ENCODE results near the gene SLC35B4. TPM values are rescaled to one million over a fixed set of nuclear protein-coding genes. Genes with fewer than 3 reads are reported as not detected.

SLC35B4 gene
- total and polyA plus RNA-seq, 4 donors, result 2.1 to 17.9 (median 9.9) TPM

DNA sequence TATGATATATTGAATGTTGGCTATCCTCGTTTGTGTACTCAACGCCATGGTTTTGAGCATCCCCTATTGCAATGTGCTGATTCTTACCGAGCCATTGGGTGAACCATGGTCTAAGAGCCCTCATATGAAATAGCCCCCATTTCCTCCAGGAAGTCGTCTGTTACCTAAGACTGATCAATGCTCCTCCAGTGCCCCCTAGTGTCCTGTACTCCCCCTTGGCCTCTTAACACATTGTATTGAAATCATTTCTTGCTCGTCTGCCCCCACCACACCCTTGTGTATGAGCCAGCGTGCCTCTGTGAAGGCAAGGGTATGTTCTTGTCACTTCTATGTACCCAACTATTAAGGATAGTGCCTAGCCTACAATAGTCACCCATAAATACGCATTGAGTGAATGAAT, 11.2 kb upstream of the SLC35B4 start:
- intact Hi-C loops (cut with DNase I), result no loop called here
- no peaks in the 10 kb centered on the region for H3K36me3 ChIP-seq (ENCODE audit: control insufficient read depth in 1 of 2, insufficient read depth in 2 of 2, low read length in 1 of 2)
- H3K4me1 ChIP-seq (ENCODE audit: control insufficient read depth in 1 of 2, insufficient read depth in 2 of 2, low read length in 2 of 2), result no peaks in the 10 kb centered on the region
- no peak overlapping the region for H3K27ac ChIP-seq (ENCODE audit: low read depth in 1 of 2, low read length in 2 of 2)
- ATAC-seq (ENCODE audit: low FRiP score) (peak; percentile 44), DNase-seq (no peak)
- H3K4me3 ChIP-seq (ENCODE audit: low read length in 2 of 2), result no peak overlapping the region
- WGBS, 2 donors, result 24 to 27% methylated on average over 7 of the region's 7 CpGs
- H3K9me3 ChIP-seq (ENCODE audit: control insufficient read depth, low read length), result peaks cover 1% of the 10 kb centered on the region
- H3K27me3 ChIP-seq (ENCODE audit: control insufficient read depth in 1 of 2, insufficient read depth in 2 of 2, low read length in 1 of 2), result peaks cover 0 to 3% of the 10 kb centered on the region in 2 donors

DNA sequence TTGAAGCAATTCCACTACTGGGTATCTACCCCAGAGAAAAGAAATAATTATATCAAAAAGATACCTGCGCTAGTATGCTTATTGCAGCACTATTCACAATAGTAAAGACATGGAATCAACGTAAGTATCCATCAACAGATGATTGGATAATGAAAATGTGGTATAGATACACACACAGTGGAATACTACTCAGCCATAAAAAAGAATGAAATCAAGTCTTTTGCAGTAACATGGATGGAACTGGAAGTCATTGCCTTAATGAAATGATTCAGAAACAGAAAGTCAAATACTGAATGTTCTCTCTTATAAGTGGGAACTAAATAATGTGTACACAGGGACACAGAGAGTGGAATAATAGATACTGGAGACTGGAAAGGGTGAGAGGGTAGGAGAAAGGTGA, 7.4 kb upstream of the SLC35B4 start:
- Histone ChIP-seq H3K27ac (ENCODE audit: low read depth in 1 of 2, low read length in 2 of 2) (no peak overlapping the region), H3K36me3 (ENCODE audit: control insufficient read depth in 1 of 2, insufficient read depth in 2 of 2, low read length in 1 of 2) (no peaks in the 10 kb centered on the region), H3K27me3 (ENCODE audit: control insufficient read depth in 1 of 2, insufficient read depth in 2 of 2, low read length in 1 of 2) (peaks cover 0 to 3% of the 10 kb centered on the region in 2 donors), H3K4me3 (ENCODE audit: low read length in 2 of 2) (no peak overlapping the region), H3K4me1 (ENCODE audit: control insufficient read depth in 1 of 2, insufficient read depth in 2 of 2, low read length in 2 of 2) (no peaks in the 10 kb centered on the region), H3K9me3 (ENCODE audit: control insufficient read depth, low read length) (peaks cover 1% of the 10 kb centered on the region)
- DNase-seq (no peak), ATAC-seq (ENCODE audit: low FRiP score) (no peak)
- intact Hi-C loops (cut with DNase I), result no loop called here
- WGBS, 2 donors, result 87 to 88% methylated on average over 2 of the region's 2 CpGs

DNA sequence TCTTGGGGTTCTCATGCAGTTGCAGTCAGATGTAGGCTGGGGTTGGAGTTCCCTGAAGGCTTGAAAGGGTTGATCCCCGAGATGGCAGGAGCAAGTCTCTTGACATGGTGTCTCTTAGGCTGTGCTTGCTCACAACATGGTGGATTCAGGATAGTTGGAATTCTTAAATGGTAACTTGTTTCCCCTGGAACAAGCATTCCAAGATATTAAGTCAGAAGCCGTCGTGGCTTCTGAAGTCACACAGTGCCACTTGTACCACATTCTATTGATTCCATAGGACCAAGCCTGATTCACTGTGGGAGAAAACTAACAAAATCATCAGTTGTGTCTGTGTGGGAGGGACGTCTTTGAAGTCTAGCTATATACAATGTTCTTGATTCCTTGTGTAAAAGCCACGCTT, 3.5 kb upstream of the SLC35B4 start:
- peaks cover 0 to 3% of the 10 kb centered on the region in 2 donors for H3K27me3 ChIP-seq (ENCODE audit: control insufficient read depth in 1 of 2, insufficient read depth in 2 of 2, low read length in 1 of 2)
- no peak for ATAC-seq (ENCODE audit: low FRiP score)
- intact Hi-C loops (cut with DNase I), result no loop called here
- H3K4me1 ChIP-seq (ENCODE audit: control insufficient read depth in 1 of 2, insufficient read depth in 2 of 2, low read length in 2 of 2), result no peaks in the 10 kb centered on the region
- WGBS, 2 donors, result 66 to 69% methylated on average over 5 of the region's 5 CpGs
- H3K27ac ChIP-seq (ENCODE audit: low read depth in 1 of 2, low read length in 2 of 2), result no peak overlapping the region
- no peaks in the 10 kb centered on the region for H3K36me3 ChIP-seq (ENCODE audit: control insufficient read depth in 1 of 2, insufficient read depth in 2 of 2, low read length in 1 of 2)
- H3K9me3 ChIP-seq (ENCODE audit: control insufficient read depth, low read length), result no peaks in the 10 kb centered on the region
- DNase-seq, result no peak
- H3K4me3 ChIP-seq (ENCODE audit: low read length in 2 of 2), result no peak overlapping the region

DNA sequence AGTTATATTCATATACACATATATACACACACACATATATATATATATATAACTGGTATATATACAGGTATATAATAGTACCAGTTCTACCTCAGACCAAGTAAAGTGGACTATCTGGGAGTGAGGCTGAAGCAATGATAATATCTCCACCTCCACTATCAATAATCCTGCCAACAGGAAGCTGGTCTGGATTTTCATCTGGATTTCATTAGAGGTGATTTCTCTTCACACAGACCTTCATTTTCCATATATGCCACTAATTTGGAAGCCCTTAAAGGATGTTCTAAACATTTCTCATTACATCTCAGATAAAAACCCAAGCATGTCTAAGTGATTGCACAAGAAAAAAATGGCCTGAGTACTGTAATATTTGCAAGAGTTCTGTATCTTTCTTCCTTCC, 1.7 kb upstream of the SLC35B4 start:
- Histone ChIP-seq H3K27me3 (ENCODE audit: control insufficient read depth in 1 of 2, insufficient read depth in 2 of 2, low read length in 1 of 2) (no peaks in the 10 kb centered on the region), H3K9me3 (ENCODE audit: control insufficient read depth, low read length) (no peaks in the 10 kb centered on the region), H3K36me3 (ENCODE audit: control insufficient read depth in 1 of 2, insufficient read depth in 2 of 2, low read length in 1 of 2) (no peaks in the 10 kb centered on the region), H3K27ac (ENCODE audit: low read depth in 1 of 2, low read length in 2 of 2) (no peak overlapping the region), H3K4me1 (ENCODE audit: control insufficient read depth in 1 of 2, insufficient read depth in 2 of 2, low read length in 2 of 2) (no peaks in the 10 kb centered on the region), H3K4me3 (ENCODE audit: low read length in 2 of 2) (no peak overlapping the region)
- no peak for DNase-seq
- ATAC-seq (ENCODE audit: low FRiP score), result no peak
- intact Hi-C loops (cut with DNase I), result loop anchor here in 1 of 2 donors (5.0 kb wide), 1 partner anchor 191 kb away; the partner anchor contains the start of gene LRGUK

DNA sequence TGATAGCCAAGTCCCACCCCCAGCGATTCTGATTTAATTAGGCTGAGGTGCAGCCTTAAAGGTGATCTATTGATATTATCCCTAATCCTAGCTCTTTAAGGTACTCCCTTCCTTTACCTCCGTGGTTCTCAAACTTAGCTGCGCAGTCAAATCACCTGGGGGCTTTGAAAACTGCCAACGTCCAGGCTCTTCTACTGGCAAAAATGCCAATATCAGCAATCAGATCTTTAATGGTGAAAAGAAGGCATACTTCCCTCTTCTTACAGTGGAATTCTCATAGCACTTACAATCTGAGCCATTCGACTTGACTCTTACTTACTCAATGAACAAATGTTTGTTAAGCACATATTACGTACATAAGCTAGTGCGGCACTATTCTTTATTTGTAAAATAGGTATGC, 704 bp upstream of the SLC35B4 start:
- Histone ChIP-seq H3K36me3 (ENCODE audit: control insufficient read depth in 1 of 2, insufficient read depth in 2 of 2, low read length in 1 of 2) (no peaks in the 10 kb centered on the region), H3K9me3 (ENCODE audit: control insufficient read depth, low read length) (no peaks in the 10 kb centered on the region), H3K27me3 (ENCODE audit: control insufficient read depth in 1 of 2, insufficient read depth in 2 of 2, low read length in 1 of 2) (no peaks in the 10 kb centered on the region), H3K4me3 (ENCODE audit: low read length in 2 of 2) (no peak overlapping the region), H3K4me1 (ENCODE audit: control insufficient read depth in 1 of 2, insufficient read depth in 2 of 2, low read length in 2 of 2) (no peaks in the 10 kb centered on the region), H3K27ac (ENCODE audit: low read depth in 1 of 2, low read length in 2 of 2) (no peak overlapping the region)
- ATAC-seq (ENCODE audit: low FRiP score) (no peak), DNase-seq (no peak)
- WGBS, 2 donors, result 70 to 71% methylated on average over 7 of the region's 7 CpGs
- intact Hi-C loops (cut with DNase I), result loop anchor here in 1 of 2 donors (5.0 kb wide), 1 partner anchor 190 kb away; the partner anchor contains the start of gene LRGUK

DNA sequence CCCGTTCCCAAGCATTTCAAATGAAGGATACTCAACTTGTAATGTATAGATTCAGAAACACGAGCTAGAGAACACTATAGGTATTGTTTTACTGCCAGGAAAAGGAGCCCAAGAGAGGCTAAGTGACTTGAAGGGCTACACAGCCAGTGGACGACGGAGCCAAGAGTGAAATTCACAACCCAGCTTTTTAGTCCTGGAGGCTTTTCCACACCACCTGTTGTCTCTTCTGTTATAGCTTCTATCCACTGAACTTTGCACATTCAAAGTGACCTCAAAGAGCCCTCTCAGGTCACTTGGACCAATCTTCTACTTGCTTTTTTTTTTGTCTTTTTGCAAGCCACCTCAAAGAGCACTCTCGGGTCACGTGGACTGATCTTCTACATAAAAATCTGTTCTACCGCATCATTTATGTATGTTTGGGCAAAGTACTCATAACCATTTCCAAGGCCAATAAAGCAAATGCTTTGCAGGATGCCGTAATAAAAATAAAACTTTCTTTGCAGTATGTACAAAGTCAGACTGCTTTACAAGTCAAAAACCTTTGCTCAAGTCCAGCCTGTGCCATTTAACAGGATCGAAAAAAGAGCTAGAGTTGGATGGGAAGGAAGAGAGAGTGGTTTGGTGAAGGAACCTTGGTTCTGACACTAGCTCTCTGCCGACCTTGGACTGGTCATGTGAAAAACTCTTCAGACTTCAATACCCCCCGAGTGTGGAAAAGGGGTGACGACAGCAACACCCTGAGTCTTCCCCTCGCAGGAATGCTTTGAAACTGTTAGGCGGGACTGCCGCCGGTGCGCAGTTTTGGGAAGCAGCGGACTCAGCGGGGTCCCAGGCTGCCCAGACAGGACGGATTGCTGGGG, 821 bp downstream of the SLC35B4 start:
- 20 to 21% methylated on average over 19 to 20 of the region's 20 CpGs for WGBS, 2 donors
- no peaks in the 10 kb centered on the region for H3K27me3 ChIP-seq (ENCODE audit: control insufficient read depth in 1 of 2, insufficient read depth in 2 of 2, low read length in 1 of 2)
- H3K4me3 ChIP-seq (ENCODE audit: low read length in 2 of 2), result peak overlapping the region; percentile 75 to 80
- peaks cover 0 to 2% of the 10 kb centered on the region in 2 donors for H3K36me3 ChIP-seq (ENCODE audit: control insufficient read depth in 1 of 2, insufficient read depth in 2 of 2, low read length in 1 of 2)
- intact Hi-C loops (cut with DNase I), result loop anchor here in 1 of 2 donors (5.0 kb wide), 1 partner anchor 189 kb away; the partner anchor contains the start of gene LRGUK
- H3K27ac ChIP-seq (ENCODE audit: low read depth in 1 of 2, low read length in 2 of 2), result no peak overlapping the region
- peak; percentile 3 for ATAC-seq (ENCODE audit: low FRiP score)
- DNase-seq, result no peak
- H3K4me1 ChIP-seq (ENCODE audit: control insufficient read depth in 1 of 2, insufficient read depth in 2 of 2, low read length in 2 of 2), result no peaks in the 10 kb centered on the region
- H3K9me3 ChIP-seq (ENCODE audit: control insufficient read depth, low read length), result no peaks in the 10 kb centered on the region

DNA sequence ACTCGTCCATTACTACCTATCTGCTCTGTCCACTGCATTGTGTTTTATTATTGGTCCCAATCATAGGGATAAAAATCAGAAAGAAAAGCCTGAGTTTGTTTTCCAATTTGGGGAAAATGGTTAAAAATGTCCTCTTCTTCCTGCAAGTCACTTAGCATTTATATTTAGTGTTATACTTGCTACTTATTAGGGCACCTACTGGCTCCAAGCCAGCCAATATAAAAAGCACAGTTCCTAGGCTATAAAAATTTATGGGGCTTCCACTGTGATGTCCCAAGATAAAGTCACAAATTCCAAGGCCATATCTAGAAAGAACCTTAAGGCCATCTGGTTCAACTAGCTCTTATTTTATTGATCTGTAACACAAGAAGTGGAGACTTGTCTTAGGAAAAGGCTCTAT, 3.2 kb downstream of the SLC35B4 start:
- Histone ChIP-seq H3K4me3 (ENCODE audit: low read length in 2 of 2) (no peak overlapping the region), H3K36me3 (ENCODE audit: control insufficient read depth in 1 of 2, insufficient read depth in 2 of 2, low read length in 1 of 2) (peaks cover 0 to 2% of the 10 kb centered on the region in 2 donors), H3K9me3 (ENCODE audit: control insufficient read depth, low read length) (no peaks in the 10 kb centered on the region), H3K27ac (ENCODE audit: low read depth in 1 of 2, low read length in 2 of 2) (no peak overlapping the region), H3K27me3 (ENCODE audit: control insufficient read depth in 1 of 2, insufficient read depth in 2 of 2, low read length in 1 of 2) (no peaks in the 10 kb centered on the region), H3K4me1 (ENCODE audit: control insufficient read depth in 1 of 2, insufficient read depth in 2 of 2, low read length in 2 of 2) (no peaks in the 10 kb centered on the region)
- 88 to 94% methylated on average over 1 of the region's 1 CpG for WGBS, 2 donors
- DNase-seq, result no peak
- intact Hi-C loops (cut with DNase I), result no loop called here
- ATAC-seq (ENCODE audit: low FRiP score), result no peak

DNA sequence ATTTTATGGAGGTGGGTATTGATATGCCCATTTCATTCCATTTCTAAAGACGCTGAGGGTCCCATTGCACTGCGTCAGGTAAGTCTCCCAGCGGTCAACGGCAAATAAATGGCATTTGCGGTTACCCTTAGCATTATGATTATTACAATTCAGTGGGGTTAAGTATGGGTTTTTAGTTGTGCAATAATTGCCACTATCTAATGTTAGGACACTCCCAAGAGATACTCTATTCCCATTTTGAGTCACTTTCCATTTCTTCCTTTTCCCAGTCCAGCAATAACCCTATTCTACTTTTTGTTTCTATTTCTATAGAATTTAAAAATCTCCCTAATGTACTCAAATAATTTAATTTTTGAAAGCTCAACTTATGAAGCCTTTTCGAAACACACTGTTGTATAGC, 4.0 kb downstream of the SLC35B4 start:
- Histone ChIP-seq H3K36me3 (ENCODE audit: control insufficient read depth in 1 of 2, insufficient read depth in 2 of 2, low read length in 1 of 2) (peaks cover 0 to 2% of the 10 kb centered on the region in 2 donors), H3K4me3 (ENCODE audit: low read length in 2 of 2) (no peak overlapping the region), H3K9me3 (ENCODE audit: control insufficient read depth, low read length) (no peaks in the 10 kb centered on the region), H3K27me3 (ENCODE audit: control insufficient read depth in 1 of 2, insufficient read depth in 2 of 2, low read length in 1 of 2) (no peaks in the 10 kb centered on the region), H3K27ac (ENCODE audit: low read depth in 1 of 2, low read length in 2 of 2) (no peak overlapping the region), H3K4me1 (ENCODE audit: control insufficient read depth in 1 of 2, insufficient read depth in 2 of 2, low read length in 2 of 2) (no peaks in the 10 kb centered on the region)
- DNase-seq (no peak), ATAC-seq (ENCODE audit: low FRiP score) (no peak)
- intact Hi-C loops (cut with DNase I), result no loop called here
- WGBS, 2 donors, result 81 to 92% methylated on average over 6 of the region's 6 CpGs

DNA sequence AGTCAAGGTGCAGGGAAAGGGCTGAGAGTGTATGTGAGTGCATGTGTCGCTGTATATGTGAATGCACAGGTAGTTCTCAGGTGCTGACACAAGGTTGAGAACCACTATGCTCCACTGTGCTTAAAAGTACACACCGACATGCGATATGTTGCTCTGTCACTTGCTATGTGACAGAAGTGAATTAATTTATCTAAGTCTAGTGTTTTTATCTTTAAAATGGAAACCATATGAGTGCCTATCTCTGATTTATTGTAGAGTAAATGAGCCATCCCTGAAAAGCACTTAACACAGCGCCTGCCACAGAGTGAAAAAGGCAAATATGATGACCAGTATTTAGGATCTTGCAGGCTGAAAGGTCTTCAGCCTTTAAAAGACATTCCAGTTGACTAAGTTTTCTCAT, 4.9 kb downstream of the SLC35B4 start:
- Histone ChIP-seq H3K27me3 (ENCODE audit: control insufficient read depth in 1 of 2, insufficient read depth in 2 of 2, low read length in 1 of 2) (no peaks in the 10 kb centered on the region), H3K9me3 (ENCODE audit: control insufficient read depth, low read length) (no peaks in the 10 kb centered on the region), H3K36me3 (ENCODE audit: control insufficient read depth in 1 of 2, insufficient read depth in 2 of 2, low read length in 1 of 2) (peaks cover 0 to 3% of the 10 kb centered on the region in 2 donors), H3K27ac (ENCODE audit: low read depth in 1 of 2, low read length in 2 of 2) (no peak overlapping the region), H3K4me3 (ENCODE audit: low read length in 2 of 2) (no peak overlapping the region), H3K4me1 (ENCODE audit: control insufficient read depth in 1 of 2, insufficient read depth in 2 of 2, low read length in 2 of 2) (no peaks in the 10 kb centered on the region)
- ATAC-seq (ENCODE audit: low FRiP score) (no peak), DNase-seq (no peak)
- WGBS, 2 donors, result 93 to 96% methylated on average over 4 of the region's 4 CpGs
- intact Hi-C loops (cut with DNase I), result no loop called here
